OCI-LY1 (cell line): Measurements from ENCODE around the gene KRT28.

Source experiments
- CTCF ChIP-seq: fragments of 200-600 bp; sonication (generic), shearing (Covaris generic); IDR thresholded peaks from 2 replicates; pipeline ENCODE4 v1.5.1; 2017; ENCODE audit warnings: mild to moderate bottlenecking, antibody characterized with exemption, low read length, moderate library complexity, mixed read lengths
- EZH2 ChIP-seq: fragments of 200-600 bp; sonication (generic), shearing (Covaris generic); IDR thresholded peaks from 2 replicates; pipeline ENCODE4 v1.8.0; 2017; ENCODE audit warnings: borderline replicate concordance, mixed run types, mild to moderate bottlenecking, antibody characterized with exemption, low read length, moderate library complexity, mixed read lengths

GRCh38 chr17:40791787-40792436, 7.8 kb downstream of the KRT28 start:
- TF ChIP-seq CTCF (peak; percentile 58), EZH2 (no peak)
